HG03457 (cell line): ENCODE results near the gene MYO1E.
A peak's percentile ranks its signal among the peaks of the same experiment; 100 is the strongest.

ENCODE experiments used
- ATAC-seq: cut with Tn5 transposase; IDR thresholded peaks from one replicate; pipeline ENCODE4 v1.9.1; 2021; ENCODE audit warnings: moderate number of reproducible peaks; ENCODE audit not compliant: unreplicated experiment

Gene MYO1E

DNA sequence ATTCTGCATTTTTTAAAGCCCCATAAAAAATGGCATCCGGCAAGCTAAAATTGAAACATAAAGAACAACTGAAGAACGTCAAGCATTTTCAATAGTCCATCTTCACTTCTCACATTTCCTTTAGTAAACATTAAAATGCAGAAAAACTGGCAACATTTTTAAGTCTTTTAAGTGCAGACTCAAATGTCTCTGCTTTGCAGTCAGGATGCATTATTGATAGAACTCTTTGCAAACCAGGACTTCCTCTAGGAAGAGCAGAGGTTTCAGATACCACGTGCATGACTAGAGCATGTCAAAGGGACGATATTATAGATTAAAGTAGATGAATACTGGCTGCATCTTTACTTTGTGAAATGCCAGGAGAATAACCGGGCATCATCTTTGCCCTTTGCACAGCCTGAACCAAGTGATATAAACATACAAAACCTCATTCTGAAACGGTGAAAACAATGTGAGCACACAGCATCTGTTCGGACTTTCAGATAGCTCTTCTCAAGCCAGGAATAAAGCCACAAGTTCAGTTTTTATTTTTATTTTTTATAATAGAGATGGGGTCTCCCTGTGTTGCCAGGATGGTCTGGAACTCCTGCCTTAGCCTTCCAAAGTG, 101.0 kb downstream of the MYO1E start:
- ATAC-seq, result no peak

DNA sequence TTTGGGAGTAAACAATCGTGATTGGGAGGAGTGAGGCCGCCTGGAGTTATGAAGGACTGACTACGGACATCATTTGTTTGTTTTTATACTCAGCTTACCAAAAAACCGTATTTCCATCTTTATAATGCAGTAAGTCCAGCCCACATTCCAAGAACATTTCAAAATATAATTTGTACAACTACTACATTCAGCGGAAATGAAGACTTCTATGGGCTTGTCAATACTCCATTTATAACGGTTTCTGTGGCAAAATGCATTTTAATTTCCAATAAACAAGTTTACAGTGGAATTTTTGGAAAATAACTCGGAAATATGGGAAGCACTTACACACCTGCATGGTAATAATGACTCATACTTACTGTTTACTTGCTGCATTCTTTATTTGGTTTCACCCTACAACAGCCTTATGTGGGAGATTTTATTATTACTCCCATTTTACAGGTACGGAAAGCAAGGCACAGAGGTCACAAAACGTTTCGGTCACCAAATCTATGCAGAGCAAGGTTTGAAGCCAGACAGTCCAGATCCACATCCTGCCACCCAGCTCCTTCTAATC, 103.7 kb downstream of the MYO1E start:
- no peak for ATAC-seq

DNA sequence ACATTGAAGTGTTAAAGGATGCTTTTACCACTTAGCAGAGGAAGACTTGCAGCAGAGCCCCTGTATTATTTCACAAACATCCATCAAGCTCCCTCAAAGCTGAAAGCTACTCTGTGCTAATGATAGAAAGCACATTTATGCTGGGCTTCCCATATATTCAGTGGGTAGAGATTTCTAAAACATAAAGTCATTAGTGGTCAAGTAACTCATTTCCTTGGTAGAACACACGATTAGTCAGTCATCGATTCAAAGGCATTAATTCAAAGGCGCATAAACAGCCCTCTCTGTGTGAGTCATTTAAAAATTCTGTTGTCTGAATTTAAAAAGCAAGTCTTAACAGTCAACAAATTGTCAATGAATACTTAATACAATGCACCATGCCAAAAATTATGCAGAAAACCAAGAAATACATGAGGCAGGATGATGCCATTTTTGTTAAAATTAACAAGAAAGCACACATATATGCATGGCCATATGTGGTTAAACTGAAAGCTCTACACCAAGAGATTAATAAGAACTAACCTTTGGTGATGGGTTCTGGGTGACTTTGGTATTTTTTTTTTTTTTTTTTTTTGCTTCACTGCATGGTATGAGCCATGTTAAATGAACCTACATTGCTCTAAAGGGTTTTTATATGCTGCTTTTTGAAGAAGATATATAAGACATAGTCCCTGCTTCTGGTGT, 104.4 kb downstream of the MYO1E start:
- ATAC-seq, result no peak

DNA sequence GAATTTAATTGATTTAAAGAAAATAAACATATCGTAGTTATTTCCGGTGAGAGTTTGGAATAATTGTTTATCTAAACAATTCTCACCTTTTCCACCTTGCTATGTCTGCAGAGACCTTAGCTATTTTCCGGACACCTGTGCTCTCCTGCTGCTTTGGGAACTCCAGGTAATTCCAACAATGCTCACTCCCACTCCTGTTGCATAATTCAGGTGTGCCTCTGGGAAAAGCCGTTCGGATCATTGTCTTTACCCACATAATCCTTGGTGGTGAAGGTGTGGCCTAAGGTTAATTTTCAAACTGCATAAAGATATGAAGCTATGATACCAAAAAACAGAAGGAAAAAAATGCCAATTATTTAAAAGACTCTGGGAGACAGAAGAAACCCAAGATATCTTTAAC, 106.6 kb downstream of the MYO1E start:
- no peak for ATAC-seq

DNA sequence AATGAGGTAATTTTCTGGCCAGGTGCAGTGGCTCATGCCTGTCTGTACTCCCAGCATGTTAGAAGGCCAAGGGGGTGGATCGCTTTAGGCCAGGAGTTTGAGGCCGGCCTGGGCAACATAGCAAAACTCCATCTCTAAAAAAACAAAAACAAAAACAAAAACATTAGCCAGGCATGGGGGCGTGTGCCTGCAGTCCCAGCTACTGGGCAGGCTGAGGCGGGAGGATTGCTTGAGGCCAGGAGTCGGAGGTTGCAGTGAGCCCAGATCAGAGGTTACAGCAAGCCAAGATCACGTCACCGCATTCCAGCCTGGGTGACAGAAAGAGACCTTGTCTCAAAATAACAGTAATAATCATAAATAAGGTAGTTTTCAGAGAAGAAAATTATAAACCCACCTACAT, 110.4 kb downstream of the MYO1E start:
- no peak for ATAC-seq

DNA sequence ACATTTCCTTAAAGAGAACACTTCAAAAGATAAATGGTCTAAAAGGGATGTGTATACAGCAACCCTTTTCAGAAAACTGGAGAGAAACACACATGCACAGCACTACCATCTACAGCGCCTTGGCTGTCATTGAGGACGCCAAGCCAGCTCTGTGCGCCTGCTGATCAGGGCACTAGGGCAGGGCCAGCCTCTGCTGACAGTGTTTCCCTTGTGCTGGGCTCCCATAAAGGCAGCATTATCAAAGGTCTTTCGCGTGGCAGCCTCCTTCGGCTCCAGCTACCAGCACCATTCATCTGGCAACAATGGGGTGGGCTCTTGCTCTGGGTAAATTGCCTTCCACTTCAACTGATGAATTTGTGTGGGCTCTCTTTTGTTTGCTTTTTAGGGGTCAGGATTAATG, 112.6 kb downstream of the MYO1E start:
- ATAC-seq, result no peak

DNA sequence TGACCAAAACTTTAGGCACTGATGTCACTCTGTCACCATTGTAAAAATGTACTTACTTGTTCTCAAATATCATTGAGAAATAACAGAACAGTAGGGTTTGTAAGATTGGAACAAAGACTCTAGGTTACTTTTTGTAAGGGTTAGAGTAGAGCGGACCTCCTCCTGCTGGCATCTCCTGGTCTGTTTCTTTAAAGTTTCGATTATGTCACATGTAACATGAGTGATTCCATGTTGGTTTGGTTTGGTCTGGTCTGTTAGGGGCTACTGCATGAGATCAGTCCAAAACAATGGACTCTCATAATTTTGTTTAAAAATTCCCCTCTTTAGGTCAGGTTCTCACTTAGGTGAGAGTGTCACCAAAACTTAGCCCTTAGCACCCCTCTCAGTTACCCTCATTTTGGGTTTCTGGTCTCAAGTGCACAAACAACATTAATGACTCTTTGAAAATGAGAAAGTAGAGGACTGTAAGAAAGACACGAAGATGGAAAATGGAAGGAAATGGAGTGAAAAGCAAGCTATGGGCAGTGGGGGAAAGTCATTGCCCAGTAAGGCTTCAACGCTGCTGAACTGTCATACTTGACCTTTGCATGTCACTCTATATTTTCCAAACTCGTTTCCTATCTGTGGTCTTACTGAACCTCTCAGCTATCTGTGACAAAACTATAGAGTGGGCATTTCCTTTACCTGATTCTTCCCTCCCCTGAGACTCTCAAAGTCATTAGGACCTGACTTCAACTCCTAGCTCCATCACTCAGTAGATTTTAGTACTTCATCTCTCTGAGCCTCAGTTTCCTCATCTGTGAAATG, 113.3 kb downstream of the MYO1E start:
- ATAC-seq, result no peak

DNA sequence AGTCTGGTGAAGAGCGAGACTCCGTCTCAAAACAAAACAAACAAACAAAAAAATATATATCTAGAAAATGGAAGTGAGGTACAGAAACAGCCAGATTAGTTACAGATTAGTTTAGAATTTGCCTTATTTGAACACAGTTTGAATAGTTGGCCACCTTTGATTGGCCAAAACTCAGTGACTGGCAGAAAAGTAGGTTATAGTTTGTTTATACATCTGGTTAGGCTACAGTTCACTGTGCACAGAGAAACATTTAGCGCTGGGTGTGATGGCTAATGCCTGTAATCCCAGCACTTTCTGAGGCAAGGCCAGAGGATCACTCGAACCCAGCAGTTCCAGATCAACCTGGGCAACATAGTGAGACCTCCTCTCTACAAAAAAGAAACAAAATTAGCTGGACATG, 114.4 kb downstream of the MYO1E start:
- ATAC-seq, result no peak

DNA sequence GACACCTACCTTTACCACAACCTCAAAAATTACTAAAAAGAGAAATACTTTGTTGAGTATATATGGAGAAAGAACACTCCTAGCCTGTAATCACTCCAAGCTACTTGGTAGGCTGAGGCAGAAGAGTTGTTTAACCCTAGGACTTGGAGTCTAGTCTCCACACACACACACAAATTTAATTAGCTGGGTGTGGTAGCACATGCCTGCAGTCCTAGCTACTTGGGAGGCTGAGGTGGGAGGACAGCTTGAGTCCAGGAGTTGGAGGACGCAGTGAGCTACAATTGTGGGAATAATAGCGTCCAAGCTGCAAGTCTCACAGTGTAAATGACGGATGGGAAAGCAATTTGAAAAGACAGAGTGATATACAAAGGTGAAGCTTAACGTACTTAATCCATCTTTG, 115.5 kb downstream of the MYO1E start:
- ATAC-seq, result no peak

DNA sequence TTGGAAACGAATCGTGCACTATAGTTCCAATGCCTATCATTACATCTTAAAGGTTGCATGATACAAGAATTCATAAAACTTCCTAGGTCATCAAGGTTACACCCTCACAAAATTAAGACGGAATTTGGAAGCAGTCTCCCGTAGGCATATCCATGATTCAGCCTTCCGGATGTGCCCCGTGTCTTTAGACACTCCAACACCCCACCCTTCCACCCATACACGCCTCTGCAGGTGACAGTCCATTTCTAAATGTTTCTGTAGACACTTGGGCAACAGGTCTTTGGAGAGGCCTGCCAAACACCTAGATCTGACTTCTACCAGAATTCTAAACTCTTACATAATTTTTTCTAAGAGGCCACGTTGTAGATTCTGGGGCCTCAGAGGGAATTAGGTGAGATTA, 116.2 kb downstream of the MYO1E start:
- ATAC-seq, result no peak

DNA sequence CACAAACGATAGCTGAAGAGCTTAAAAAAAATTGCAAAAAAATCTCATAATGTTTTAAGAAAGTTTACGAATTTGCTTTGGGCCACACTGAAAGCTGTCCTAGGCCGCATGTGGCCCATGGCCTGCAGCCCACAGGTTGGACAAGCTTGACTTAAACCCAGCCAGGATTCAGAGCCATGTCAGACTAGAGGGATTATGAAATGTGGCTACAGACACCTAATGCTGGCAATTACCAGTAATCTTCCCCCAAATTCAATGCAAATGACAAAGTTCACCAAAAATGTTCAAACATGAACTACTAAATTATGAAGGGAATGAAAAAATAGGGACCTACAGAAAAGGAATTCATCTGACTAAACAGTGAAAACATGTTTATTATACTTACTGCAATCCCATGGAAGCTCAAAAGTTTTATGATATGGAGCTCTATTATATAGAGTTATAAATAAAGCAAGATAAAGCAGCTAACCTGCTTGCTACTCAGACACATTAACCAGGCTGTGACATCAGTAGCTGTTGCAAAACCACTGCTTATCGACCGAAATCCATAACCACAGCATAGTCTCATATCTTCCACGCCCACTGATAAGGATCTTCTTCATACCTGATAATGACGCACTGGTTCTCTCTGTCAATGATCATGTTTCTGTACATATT, 116.9 kb downstream of the MYO1E start:
- peak; percentile 52 for ATAC-seq

DNA sequence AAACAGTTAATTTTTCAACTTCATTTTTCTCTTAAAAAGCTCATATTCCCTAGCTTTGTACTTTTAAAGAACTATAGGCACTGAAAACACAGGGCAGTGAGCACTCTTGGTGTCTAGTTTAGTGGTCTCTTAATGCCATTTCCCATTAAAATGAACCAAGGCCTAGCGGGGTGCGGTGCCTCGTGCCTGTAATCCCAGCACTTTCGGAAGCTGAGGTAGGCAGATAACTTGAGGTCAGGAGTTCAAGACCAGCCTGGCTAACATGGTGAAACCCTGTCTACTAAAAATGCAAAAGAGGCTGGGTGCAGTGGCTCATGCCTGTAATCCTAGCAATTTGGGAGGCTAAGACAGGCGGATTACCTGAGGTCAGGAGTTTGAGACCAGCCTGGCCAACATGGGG, 120.5 kb downstream of the MYO1E start:
- ATAC-seq, result no peak

DNA sequence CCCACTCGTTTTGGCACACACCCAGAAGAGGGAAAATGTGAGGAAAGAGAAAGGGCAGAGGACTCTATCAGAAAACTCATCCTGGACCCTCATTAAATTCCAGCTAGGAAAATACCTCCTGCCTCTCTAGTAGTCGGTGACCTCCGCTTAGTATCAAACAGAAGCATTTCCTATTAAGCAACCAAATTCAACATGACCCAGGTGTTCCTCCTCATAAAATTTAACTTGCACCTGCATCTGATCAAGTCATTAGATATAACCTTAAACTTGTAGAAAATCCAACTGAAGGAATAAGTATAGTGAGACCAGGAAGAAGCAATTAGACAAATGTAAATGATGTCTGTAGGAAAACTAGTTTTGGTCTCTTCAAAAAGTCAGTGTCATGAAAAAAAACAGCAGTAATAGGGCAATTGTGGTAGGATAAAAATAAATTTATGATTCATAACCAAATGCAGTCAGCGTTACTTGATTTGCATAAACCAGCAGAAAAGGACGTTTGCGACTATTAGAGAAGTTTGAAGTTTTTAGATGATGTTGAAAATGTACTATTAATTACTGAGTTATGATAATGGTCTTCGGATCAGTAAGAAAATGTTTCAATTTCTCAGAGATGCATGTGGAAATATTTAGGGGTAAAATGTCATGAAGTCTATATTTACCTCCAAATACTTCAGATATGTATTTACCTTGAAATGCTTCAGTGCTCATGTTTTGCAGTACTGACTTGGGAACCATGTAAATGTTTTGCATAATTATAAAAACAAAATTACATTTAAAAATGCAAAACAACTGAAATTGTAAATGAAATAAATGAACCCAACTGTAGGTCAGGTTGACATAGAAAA, 121.4 kb downstream of the MYO1E start:
- no peak for ATAC-seq

DNA sequence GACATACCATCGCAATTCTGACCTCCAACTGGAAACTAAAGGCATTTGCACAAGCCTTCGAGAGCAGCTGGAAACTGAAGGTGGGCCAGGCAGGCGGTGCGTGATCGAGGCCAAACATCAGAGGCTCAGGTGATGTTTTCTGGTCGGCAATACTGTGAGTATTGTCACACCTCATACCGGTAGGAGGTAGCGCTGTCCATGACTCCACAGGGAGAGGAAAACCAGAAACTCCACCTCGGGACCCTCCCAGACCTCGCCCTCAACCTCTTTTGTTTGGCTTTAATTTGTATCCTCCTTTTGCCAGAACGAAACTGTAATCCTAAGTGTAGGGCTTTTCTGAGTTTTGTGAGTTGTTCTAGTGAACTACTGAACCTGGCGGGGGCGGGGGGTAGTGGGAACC, 122.4 kb downstream of the MYO1E start:
- ATAC-seq, result no peak

DNA sequence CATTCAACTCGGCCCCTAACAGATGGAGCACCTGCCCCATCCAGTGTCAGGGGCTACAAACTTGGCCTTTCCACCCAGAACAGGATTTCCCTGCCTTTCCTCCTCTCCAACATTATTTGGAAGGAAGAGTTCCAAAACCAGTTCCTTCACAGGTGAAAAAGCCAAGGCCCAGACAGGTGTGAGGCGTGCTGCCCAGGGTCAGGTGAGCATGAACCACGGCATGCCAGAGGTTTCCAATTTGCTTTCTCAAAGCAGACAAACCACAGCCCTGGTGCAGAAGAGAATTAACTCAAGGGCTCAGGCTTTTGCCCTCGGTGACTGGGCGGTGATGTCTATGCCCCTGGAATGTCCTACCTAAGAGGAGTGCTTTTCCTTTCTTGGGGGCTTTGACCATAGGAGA, 122.9 kb downstream of the MYO1E start:
- ATAC-seq, result no peak

DNA sequence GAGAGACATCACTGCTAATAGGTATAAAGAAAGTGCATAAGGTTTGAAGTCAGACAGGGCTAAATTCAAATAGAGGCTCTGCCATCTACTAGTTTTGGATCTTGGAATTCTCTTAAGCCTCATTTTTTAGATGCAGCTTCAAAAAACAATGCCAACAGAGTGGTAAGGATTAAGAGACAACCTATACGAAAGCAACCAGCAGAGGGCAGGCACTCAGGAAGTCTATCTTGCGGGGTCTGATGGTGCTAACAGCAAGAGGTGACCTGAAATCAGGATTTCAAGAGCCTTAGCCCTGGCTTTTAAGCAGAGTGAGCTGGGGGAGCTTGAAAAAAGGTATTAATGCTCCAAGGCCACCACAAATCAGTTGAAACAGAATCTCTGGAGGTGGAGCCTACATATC, 125.3 kb downstream of the MYO1E start:
- ATAC-seq, result no peak

DNA sequence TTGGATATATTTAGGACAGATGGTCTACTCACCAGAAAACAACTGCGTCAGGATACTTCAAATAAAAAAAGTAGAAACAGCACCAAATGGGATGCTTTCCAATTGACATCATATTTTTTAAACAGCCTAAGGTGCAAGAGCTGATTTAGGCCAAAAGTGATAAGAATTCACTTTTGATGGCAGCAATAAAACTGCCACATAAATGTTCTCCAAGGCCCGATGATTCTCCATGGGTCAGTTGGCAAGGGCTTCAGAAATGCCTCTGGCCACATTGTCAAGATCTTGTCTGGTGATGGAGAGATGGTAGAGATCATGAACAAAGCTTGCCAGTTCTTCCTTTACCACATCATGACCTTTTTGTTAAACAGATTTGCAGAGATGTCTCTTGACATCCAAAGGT, 127.1 kb downstream of the MYO1E start:
- ATAC-seq, result no peak

DNA sequence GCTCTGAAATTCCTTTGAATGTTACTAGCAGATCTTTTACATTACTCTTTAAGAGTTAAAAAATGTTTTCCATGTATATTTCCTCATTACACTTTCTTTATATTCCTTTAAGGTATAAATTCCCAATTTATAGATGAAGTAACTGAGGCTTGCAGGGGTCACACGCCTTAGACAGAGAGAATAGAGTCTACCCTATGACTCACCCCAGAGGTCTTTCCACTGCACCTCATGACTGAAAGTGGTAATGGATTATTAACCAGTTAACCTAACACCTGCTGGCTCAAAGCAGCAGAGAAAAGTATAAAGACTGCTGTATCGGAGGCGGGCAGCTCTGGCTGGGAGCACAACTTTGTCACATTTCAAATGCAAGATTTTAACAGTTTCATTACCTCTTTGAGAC, 128.3 kb downstream of the MYO1E start:
- peak; percentile 74 for ATAC-seq

DNA sequence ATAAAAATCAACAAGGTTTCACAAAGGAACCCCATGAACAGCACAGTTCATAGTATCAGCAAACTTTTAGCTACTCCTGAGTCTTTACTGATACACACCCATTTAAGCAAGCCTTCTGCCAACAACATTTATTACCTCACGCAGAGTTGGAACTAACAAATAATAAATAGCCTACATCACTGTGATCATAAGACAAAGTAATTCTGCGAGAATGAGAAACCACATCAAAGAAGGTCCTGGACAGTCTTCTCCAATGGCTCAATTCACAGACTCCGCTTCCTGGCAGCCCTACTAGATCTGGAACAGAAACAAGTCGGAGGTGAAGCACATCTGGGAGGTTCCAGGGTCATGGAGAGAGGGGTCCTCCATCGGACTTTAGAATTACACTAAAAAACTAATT, 129.0 kb downstream of the MYO1E start:
- no peak for ATAC-seq

DNA sequence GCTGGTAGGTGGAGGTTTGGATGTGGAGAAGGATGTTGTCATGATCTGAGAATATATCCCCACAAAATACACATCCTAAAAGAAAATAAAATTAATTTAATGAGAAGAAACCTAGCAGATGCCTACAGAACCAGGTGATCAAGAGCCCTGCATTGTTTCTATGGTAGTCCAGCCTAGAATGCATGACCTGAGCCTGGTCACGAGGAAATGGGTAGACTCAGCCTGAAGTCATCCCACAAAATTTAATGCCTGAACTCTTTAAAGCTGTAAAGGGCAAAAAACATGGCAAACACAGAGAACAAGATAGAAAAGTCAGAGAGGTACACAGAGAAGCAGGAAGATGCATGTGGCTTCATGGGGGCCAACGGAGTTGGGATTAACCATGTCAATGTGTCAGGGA, 130.0 kb downstream of the MYO1E start:
- ATAC-seq, result no peak

DNA sequence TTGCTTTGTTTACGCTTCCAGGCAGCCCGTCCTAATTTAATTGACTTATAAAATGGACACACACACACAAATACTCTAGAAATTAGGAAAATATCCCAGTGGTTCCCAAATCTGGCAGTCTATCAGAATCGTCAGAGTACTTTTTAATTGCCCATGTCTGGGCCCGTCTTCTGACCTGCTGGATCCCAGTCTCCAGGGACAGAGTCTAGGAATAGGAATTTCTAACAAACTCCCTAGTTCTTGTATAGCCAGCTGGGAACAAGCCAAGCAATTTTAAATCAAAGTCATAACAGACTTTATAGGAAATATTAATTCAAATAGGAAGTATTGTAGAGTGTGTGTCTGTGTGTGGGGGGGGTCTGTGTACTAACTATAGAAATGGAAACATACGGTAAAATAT, 132.6 kb downstream of the MYO1E start:
- no peak for ATAC-seq
